GM12878 (cell line): ENCODE results near the gene FN1. TPM values are rescaled to one million over a fixed set of nuclear protein-coding genes. Genes with fewer than 3 reads are reported as not detected.

Experiments used
- ASH2L ChIP-seq: fragments of 300-600, 200-600 bp; sonication (generic); IDR thresholded peaks from 2 replicates; pipeline ENCODE4 v1.6.1; 2017; ENCODE audit warnings: low read depth, mild to moderate bottlenecking, borderline replicate concordance
- ETV6 ChIP-seq, 2 experiments: fragments of 450-650 bp in 1 of 2; IDR thresholded peaks in 1 of 2; conservative IDR thresholded peaks in 1 of 2; 2 replicates each; pipeline ENCODE4 v1.6.1; 2014; ENCODE audit warnings: antibody characterized with exemption in 1 of 2, borderline replicate concordance in 1 of 2, low read depth in 1 of 2, mild to moderate bottlenecking in 1 of 2, moderate library complexity in 1 of 2
- GATAD2B ChIP-seq: fragments of 450-650 bp; conservative IDR thresholded peaks from 2 replicates; pipeline ENCODE4 v1.6.1; 2017; ENCODE audit warnings: low read depth, mild to moderate bottlenecking, moderate library complexity
- HDAC6 ChIP-seq: fragments of 200-600 bp; sonication (generic); IDR thresholded peaks from one replicate; pipeline ENCODE4 v1.8.0; 2017; ENCODE audit warnings: antibody characterized with exemption; ENCODE audit not compliant: unreplicated experiment
- MEF2A ChIP-seq: IDR thresholded peaks from 2 replicates; pipeline ENCODE4 v1.6.1; 2011; ENCODE audit warnings: low read depth, mild to moderate bottlenecking, low read length, moderate library complexity; ENCODE audit not compliant: insufficient read depth
- MYC ChIP-seq: IDR thresholded peaks from 2 replicates; pipeline ENCODE4 v1.6.1; 2011; ENCODE audit warnings: mild to moderate bottlenecking, low read length, moderate library complexity, inconsistent platforms; ENCODE audit not compliant: insufficient read depth, insufficient replicate concordance, insufficient read length, severe bottlenecking
- RUNX3 ChIP-seq: IDR thresholded peaks from 2 replicates; pipeline ENCODE4 v1.6.1; 2012; ENCODE audit warnings: low read length, inconsistent platforms
- SP1 ChIP-seq: IDR thresholded peaks from one replicate; pipeline ENCODE4 v1.6.1; 2011; ENCODE audit warnings: low read depth, low read length
- YBX1 ChIP-seq: fragments of 450-650 bp; IDR thresholded peaks from 2 replicates; pipeline ENCODE4 v1.6.1; 2016; ENCODE audit warnings: antibody characterized with exemption
- ZNF384 ChIP-seq: IDR thresholded peaks from 2 replicates; pipeline ENCODE4 v1.6.1; 2012; ENCODE audit warnings: low read depth, mild to moderate bottlenecking, low read length, improper control_type of control experiment, borderline replicate concordance
- polyA plus RNA-seq, 11 experiments: library from polyadenylated mRNA; depleted of rRNA in 4 of 11; unstranded in 6 of 11; stranded (reverse) in 5 of 11; fragments of >200 nt; fragmentation: Nextera tagmentation in 4 of 11; fragmentation: Illumina TruSeq in 1 of 11; extraction: Ambion mirVana in 4 of 11; extraction: Trizol in 1 of 11; gene quantifications; 1 replicate in 1 of 11; 2 replicates in 10 of 11; pipeline versions ENCODE4 v1.2.1 to v1.2.3, GENCODE V29; 2011 to 2016; ENCODE audit warnings: inconsistent platforms in 2 of 11, missing spikeins in 2 of 11, low read depth in 1 of 11
- total RNA-seq, 4 experiments: library from RNA; depleted of rRNA in 3 of 4; stranded (reverse); fragments of >200 nt in 3 of 4; fragmentation: Illumina TruSeq in 1 of 4; extraction: Trizol in 1 of 4; gene quantifications; 2 replicates each; pipeline versions ENCODE4 v1.2.1 to v1.2.3, GENCODE V29; 2013 to 2021
- TF ChIP-seq, protein P1 (sequence below): fragments of 150-350 bp; IDR thresholded peaks from 2 replicates; pipeline ENCODE4 v1.6.1; 2016; ENCODE audit warnings: low read depth, low read length
- TF ChIP-seq, protein P2 (sequence below): fragments of 450-650 bp; IDR thresholded peaks from 2 replicates; pipeline ENCODE4 v1.6.1; 2018; ENCODE audit warnings: mild to moderate bottlenecking, low read depth, moderate library complexity; ENCODE audit not compliant: partially characterized antibody
- TF ChIP-seq, protein P3 (sequence below): IDR thresholded peaks from 2 replicates; pipeline ENCODE4 v1.6.1; 2012; ENCODE audit warnings: low read depth, low read length, improper control_type of control experiment
- TF ChIP-seq, protein P4 (sequence below): fragments of 450-650 bp; IDR thresholded peaks from 2 replicates; pipeline ENCODE4 v1.6.1; 2018; ENCODE audit warnings: borderline replicate concordance, mild to moderate bottlenecking; ENCODE audit not compliant: partially characterized antibody

FN1 gene
- total and polyA plus RNA-seq, 10 of the 15 experiments (the other 5 are each of a cell fraction or from before 2014, with no cell fraction given): 0.60 to 9.4 (median 1.5) TPM

DNA sequence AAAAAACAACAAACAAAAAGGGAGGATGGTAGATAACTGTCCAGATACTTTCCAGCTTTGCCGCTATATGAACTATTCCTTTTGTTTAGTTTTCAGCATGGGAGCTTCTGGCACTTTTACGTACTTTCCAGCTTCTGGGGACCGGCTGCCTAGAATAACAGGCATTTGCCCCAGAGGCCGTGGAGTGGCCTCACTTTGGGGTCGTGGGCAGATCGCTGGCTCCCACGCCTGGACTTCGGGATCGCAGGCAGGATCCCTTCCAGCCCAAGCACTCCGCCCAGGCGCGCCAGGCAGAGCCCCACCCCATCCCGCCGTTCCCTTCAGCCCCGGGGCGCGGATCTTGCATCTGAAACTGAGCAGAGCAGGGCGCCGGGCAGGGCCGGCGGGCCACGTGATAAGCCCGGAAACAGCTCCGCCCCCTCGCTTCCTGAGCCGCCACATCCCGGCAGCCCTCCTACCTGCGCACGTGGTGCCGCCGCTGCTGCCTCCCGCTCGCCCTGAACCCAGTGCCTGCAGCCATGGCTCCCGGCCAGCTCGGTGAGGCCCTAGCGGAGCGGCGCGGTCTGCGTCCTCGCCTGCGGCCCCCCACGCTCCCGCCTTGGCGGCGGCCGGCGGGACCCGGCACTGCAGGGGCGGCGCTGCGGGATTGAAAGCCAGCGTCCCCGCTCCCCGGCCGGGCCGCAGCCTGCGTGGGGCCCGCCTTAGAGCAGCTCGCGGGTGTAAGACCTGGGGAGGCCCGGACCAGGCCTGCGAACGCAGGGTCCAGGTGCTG, 124.1 kb downstream of the FN1 start, which contains the start of gene ATIC (continued):
- TF ChIP-seq, protein P1, sequence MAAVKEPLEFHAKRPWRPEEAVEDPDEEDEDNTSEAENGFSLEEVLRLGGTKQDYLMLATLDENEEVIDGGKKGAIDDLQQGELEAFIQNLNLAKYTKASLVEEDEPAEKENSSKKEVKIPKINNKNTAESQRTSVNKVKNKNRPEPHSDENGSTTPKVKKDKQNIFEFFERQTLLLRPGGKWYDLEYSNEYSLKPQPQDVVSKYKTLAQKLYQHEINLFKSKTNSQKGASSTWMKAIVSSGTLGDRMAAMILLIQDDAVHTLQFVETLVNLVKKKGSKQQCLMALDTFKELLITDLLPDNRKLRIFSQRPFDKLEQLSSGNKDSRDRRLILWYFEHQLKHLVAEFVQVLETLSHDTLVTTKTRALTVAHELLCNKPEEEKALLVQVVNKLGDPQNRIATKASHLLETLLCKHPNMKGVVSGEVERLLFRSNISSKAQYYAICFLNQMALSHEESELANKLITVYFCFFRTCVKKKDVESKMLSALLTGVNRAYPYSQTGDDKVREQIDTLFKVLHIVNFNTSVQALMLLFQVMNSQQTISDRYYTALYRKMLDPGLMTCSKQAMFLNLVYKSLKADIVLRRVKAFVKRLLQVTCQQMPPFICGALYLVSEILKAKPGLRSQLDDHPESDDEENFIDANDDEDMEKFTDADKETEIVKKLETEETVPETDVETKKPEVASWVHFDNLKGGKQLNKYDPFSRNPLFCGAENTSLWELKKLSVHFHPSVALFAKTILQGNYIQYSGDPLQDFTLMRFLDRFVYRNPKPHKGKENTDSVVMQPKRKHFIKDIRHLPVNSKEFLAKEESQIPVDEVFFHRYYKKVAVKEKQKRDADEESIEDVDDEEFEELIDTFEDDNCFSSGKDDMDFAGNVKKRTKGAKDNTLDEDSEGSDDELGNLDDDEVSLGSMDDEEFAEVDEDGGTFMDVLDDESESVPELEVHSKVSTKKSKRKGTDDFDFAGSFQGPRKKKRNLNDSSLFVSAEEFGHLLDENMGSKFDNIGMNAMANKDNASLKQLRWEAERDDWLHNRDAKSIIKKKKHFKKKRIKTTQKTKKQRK: no peak
- peak in 1 of 2 experiments; percentile 36; a peak in 1 of 4 replicates for TF ChIP-seq ETV6 (conservative IDR thresholded peaks at IDR 0.05 in 1 of 2, IDR thresholded peaks at IDR 0.05 in 1 of 2; ENCODE audit: borderline replicate concordance in 1 of 2, low read depth in 1 of 2)
- TF ChIP-seq GATAD2B: peak; percentile 98; the same call in 1 of the 2 replicates
- TF ChIP-seq RUNX3: peak; percentile 17; the same call in 1 of the 2 replicates
- no peak for TF ChIP-seq YBX1
- TF ChIP-seq HDAC6: no peak
- TF ChIP-seq MEF2A: no peak
- TF ChIP-seq, protein P2, sequence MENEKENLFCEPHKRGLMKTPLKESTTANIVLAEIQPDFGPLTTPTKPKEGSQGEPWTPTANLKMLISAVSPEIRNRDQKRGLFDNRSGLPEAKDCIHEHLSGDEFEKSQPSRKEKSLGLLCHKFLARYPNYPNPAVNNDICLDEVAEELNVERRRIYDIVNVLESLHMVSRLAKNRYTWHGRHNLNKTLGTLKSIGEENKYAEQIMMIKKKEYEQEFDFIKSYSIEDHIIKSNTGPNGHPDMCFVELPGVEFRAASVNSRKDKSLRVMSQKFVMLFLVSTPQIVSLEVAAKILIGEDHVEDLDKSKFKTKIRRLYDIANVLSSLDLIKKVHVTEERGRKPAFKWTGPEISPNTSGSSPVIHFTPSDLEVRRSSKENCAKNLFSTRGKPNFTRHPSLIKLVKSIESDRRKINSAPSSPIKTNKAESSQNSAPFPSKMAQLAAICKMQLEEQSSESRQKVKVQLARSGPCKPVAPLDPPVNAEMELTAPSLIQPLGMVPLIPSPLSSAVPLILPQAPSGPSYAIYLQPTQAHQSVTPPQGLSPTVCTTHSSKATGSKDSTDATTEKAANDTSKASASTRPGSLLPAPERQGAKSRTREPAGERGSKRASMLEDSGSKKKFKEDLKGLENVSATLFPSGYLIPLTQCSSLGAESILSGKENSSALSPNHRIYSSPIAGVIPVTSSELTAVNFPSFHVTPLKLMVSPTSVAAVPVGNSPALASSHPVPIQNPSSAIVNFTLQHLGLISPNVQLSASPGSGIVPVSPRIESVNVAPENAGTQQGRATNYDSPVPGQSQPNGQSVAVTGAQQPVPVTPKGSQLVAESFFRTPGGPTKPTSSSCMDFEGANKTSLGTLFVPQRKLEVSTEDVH: peak; percentile 23
- TF ChIP-seq ZNF384: peak; percentile 67
- TF ChIP-seq ASH2L: 0 out of 2 replicates have a peak, but pooled peaks have one; percentile 71
- TF ChIP-seq MYC: peak; percentile 98
- peak; percentile 65 for TF ChIP-seq SP1
- TF ChIP-seq, protein P3, sequence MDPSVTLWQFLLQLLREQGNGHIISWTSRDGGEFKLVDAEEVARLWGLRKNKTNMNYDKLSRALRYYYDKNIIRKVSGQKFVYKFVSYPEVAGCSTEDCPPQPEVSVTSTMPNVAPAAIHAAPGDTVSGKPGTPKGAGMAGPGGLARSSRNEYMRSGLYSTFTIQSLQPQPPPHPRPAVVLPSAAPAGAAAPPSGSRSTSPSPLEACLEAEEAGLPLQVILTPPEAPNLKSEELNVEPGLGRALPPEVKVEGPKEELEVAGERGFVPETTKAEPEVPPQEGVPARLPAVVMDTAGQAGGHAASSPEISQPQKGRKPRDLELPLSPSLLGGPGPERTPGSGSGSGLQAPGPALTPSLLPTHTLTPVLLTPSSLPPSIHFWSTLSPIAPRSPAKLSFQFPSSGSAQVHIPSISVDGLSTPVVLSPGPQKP: peak; percentile 67; the same call in 1 of the 2 replicates
- TF ChIP-seq, protein P4, sequence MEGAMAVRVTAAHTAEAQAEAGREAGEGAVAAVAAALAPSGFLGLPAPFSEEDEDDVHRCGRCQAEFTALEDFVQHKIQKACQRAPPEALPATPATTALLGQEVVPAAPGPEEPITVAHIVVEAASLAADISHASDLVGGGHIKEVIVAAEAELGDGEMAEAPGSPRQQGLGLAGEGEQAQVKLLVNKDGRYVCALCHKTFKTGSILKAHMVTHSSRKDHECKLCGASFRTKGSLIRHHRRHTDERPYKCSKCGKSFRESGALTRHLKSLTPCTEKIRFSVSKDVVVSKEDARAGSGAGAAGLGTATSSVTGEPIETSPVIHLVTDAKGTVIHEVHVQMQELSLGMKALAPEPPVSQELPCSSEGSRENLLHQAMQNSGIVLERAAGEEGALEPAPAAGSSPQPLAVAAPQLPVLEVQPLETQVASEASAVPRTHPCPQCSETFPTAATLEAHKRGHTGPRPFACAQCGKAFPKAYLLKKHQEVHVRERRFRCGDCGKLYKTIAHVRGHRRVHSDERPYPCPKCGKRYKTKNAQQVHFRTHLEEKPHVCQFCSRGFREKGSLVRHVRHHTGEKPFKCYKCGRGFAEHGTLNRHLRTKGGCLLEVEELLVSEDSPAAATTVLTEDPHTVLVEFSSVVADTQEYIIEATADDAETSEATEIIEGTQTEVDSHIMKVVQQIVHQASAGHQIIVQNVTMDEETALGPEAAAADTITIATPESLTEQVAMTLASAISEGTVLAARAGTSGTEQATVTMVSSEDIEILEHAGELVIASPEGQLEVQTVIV: peak; percentile 52
